ENCODE results near the gene ARHGAP6. TPM values are rescaled to one million over a fixed set of nuclear protein-coding genes. Genes with fewer than 3 reads are reported as not detected.
A peak's percentile ranks its signal among the peaks of the same experiment; 100 is the strongest.

ARHGAP6 gene
- total and polyA plus RNA-seq, 2 of the 4 experiments (the other 2 are of a cell fraction) = 1.4 to 1.8 TPM

- in situ Hi-C loops (cut with MboI; ENCODE audit: low sequenced_read_pairs) (no loop called here), intact Hi-C loops (cut with micrococcal nuclease) (no loop called here), dilution Hi-C loops (cut with HindIII; ENCODE audit: low sequenced_read_pairs, unreplicated experiment) (no loop called here)
- Histone ChIP-seq H3K27ac (ENCODE audit: insufficient read depth, low read length) (no peak overlapping the region), H4K8ac (ENCODE audit: low read depth in 2 of 2, low read length in 2 of 2) (no peak overlapping the region), H3K9me3 (ENCODE audit: control insufficient read depth, insufficient read depth, low read length) (no peaks in the 10 kb centered on the region), H3K79me1 (ENCODE audit: low read depth in 1 of 2, low read length in 2 of 2) (no peaks in the 10 kb centered on the region), H3K4me1 (ENCODE audit: control insufficient read depth, insufficient read depth, low read length) (peaks cover 1% of the 10 kb centered on the region; the same call in 1 of the 2 replicates), H4K5ac (ENCODE audit: low read depth, low read length) (no peak overlapping the region), H4K91ac (ENCODE audit: insufficient read depth, low read depth, low read length) (no peak overlapping the region), H2AK5ac (ENCODE audit: low read depth, low read length) (no peak overlapping the region), H3K27me3 (ENCODE audit: control insufficient read depth, insufficient read depth, low read length) (no peaks in the 10 kb centered on the region), H3K36me3 (ENCODE audit: control insufficient read depth, insufficient read depth, low read length) (no peaks in the 10 kb centered on the region), H3K4me2 (ENCODE audit: low read depth, low read length) (no peak overlapping the region), H3K4ac (ENCODE audit: low read depth, low read length) (no peak overlapping the region), H3K9ac (ENCODE audit: low read depth, low read length) (no peak overlapping the region), H2BK120ac (ENCODE audit: low read depth, low read length) (peak overlapping the region; percentile 21; the same call in 1 of the 2 replicates), H3K14ac (replicated peaks; ENCODE audit: low read depth, low read length) (peak overlapping the region; percentile 62; the same call in 1 of the 2 replicates), H3K18ac (ENCODE audit: low read depth, low read length) (no peak overlapping the region), H3K23ac (ENCODE audit: low read depth, low read length) (no peak overlapping the region), H4K20me1 (ENCODE audit: insufficient read depth, low read length) (no peaks in the 10 kb centered on the region), H3K56ac (ENCODE audit: extremely low read depth, insufficient read depth, low read length) (no peak overlapping the region), H2AK9ac (replicated peaks; ENCODE audit: low read depth, low read length, poor library complexity) (no peak overlapping the region), H3K4me3 (ENCODE audit: insufficient read depth, low read depth, low read length) (no peak overlapping the region), H2BK15ac (ENCODE audit: low read depth, low read length) (no peak overlapping the region), H3K9me1 (ENCODE audit: insufficient read depth, low read length) (no peaks in the 10 kb centered on the region), H2BK20ac (ENCODE audit: low read depth, low read length) (no peak overlapping the region), H2BK5ac (ENCODE audit: low read depth, low read length, poor library complexity, severe bottlenecking) (no peak overlapping the region), H2AFZ (replicated peaks; ENCODE audit: low read length, poor library complexity) (no peak overlapping the region)
- TF ChIP-seq MXI1 (IDR thresholded peaks at IDR 0.05; ENCODE audit: borderline replicate concordance, low read depth, low read length) (no peak), RCOR1 (IDR thresholded peaks at IDR 0.05; ENCODE audit: insufficient replicate concordance, low read length) (no peak)
- WGBS, 2 experiments (ENCODE audit: extremely low coverage in 2 of 2, insufficient read length in 1 of 2) = no CpG with 5 or more reads among the region's 5 CpGs
- CTCF ChIA-PET = no interaction called here
- DNase-seq (no peak), ATAC-seq (ENCODE audit: low read depth) (no peak)
- no TSS peak for BruUV-seq (replicated peaks)
- POLR2A ChIA-PET (ENCODE audit: unreplicated experiment) = no interaction called here
Measured at GRCh38 chrX:11266573-11267003, 399.1 kb downstream of the ARHGAP6 start.
